IMR-90 (cell line): ENCODE results near the gene DNAJC17. TPM values are rescaled to one million over a fixed set of nuclear protein-coding genes. Genes with fewer than 3 reads are reported as not detected.

ENCODE experiments used
- ATAC-seq: fragments of 200-7000 bp; cut with Tn5 transposase; 2 replicates; pipeline ENCODE4 v1.9.1; 2020; ENCODE audit warnings: low read depth, mild to moderate bottlenecking, moderate library complexity
- BruUV-seq: library from RNA; stranded (reverse); fragments of 400-500 nt; replicated peaks from 2 replicates; lab custom pipeline; 2021; lab: Mats Ljungman, UMichigan
- CTCF ChIA-PET: fragments of 300-600 bp; formaldehyde crosslinking; extraction: SDS; loops from one replicate; lab custom pipeline; 2021; ENCODE audit warnings: antibody characterized with exemption; lab: Yijun Ruan, JAX
- POLR2A ChIA-PET: fragments of 300-600 bp; sonication (Branson Sonifier 250); formaldehyde crosslinking; loops from one replicate; lab custom pipeline; 2022; ENCODE audit warnings: antibody characterized with exemption; ENCODE audit not compliant: unreplicated experiment; lab: Charles Lee
- DNase-seq: peaks from one replicate; pipeline ENCODE4 v3.0.0; 2013
- H2AFZ ChIP-seq: replicated peaks from 2 replicates; pipeline ENCODE3; 2013; ENCODE audit warnings: low read length, mild to moderate bottlenecking; ENCODE audit not compliant: poor library complexity
- H2AK5ac ChIP-seq: 2 replicates; pipeline ENCODE4 v1.6.1; 2013; ENCODE audit warnings: low read depth, low read length, inconsistent platforms
- H2AK9ac ChIP-seq: replicated peaks from 2 replicates; pipeline ENCODE3; 2013; ENCODE audit warnings: mild to moderate bottlenecking, low read depth, low read length, moderate library complexity; ENCODE audit not compliant: poor library complexity
- H2BK120ac ChIP-seq: 2 replicates; pipeline ENCODE4 v1.6.1; 2013; ENCODE audit warnings: low read depth, low read length, inconsistent platforms
- H2BK15ac ChIP-seq: 3 replicates; pipeline ENCODE4 v1.6.1; 2013; ENCODE audit warnings: low read depth, low read length, inconsistent platforms
- H2BK20ac ChIP-seq: 2 replicates; pipeline ENCODE4 v1.6.1; 2013; ENCODE audit warnings: low read depth, mild to moderate bottlenecking, inconsistent platforms, low read length, moderate library complexity
- H2BK5ac ChIP-seq: 2 replicates; pipeline ENCODE4 v1.6.1; 2013; ENCODE audit warnings: mild to moderate bottlenecking, low read depth, low read length, inconsistent platforms; ENCODE audit not compliant: poor library complexity, severe bottlenecking
- H3K14ac ChIP-seq: replicated peaks from 2 replicates; pipeline ENCODE4 v1.6.1; 2013; ENCODE audit warnings: low read depth, low read length, inconsistent platforms
- H3K18ac ChIP-seq: 2 replicates; pipeline ENCODE4 v1.6.1; 2013; ENCODE audit warnings: low read depth, low read length, control low read depth
- H3K23ac ChIP-seq: 2 replicates; pipeline ENCODE4 v1.6.1; 2013; ENCODE audit warnings: low read depth, low read length, inconsistent platforms
- H3K27ac ChIP-seq: 2 replicates; pipeline ENCODE4 v1.5.1; 2013; ENCODE audit warnings: mild to moderate bottlenecking, control low read depth, low read length; ENCODE audit not compliant: insufficient read depth
- H3K27me3 ChIP-seq: 2 replicates; pipeline ENCODE4 v1.6.1; 2013; ENCODE audit warnings: low read length; ENCODE audit not compliant: control insufficient read depth, insufficient read depth
- H3K36me3 ChIP-seq: 2 replicates; pipeline ENCODE4 v1.6.1; 2013; ENCODE audit warnings: low read length, mixed read lengths; ENCODE audit not compliant: control insufficient read depth, insufficient read depth
- H3K4ac ChIP-seq: 2 replicates; pipeline ENCODE4 v1.6.1; 2013; ENCODE audit warnings: low read depth, low read length, inconsistent platforms
- H3K4me1 ChIP-seq: 2 replicates; pipeline ENCODE4 v1.6.1; 2013; ENCODE audit warnings: low read length, mixed read lengths; ENCODE audit not compliant: control insufficient read depth, insufficient read depth
- H3K4me2 ChIP-seq: 2 replicates; pipeline ENCODE4 v1.6.1; 2013; ENCODE audit warnings: low read depth, mild to moderate bottlenecking, control low read depth, low read length, moderate library complexity
- H3K4me3 ChIP-seq: 2 replicates; pipeline ENCODE4 v1.5.1; 2013; ENCODE audit warnings: low read depth, mild to moderate bottlenecking, control low read depth, low read length, moderate library complexity; ENCODE audit not compliant: insufficient read depth
- H3K56ac ChIP-seq: 2 replicates; pipeline ENCODE4 v1.6.1; 2013; ENCODE audit warnings: low read length, inconsistent platforms; ENCODE audit not compliant: insufficient read depth; ENCODE audit errors: extremely low read depth
- H3K79me1 ChIP-seq, 2 experiments: 2 replicates each; pipeline ENCODE4 v1.6.1; 2013; ENCODE audit warnings: low read length in 2 of 2, inconsistent platforms in 1 of 2, low read depth in 1 of 2
- H3K9ac ChIP-seq: 2 replicates; pipeline ENCODE4 v1.6.1; 2013; ENCODE audit warnings: low read depth, low read length, control low read depth
- H3K9me1 ChIP-seq: 2 replicates; pipeline ENCODE4 v1.6.1; 2013; ENCODE audit warnings: low read length, inconsistent platforms; ENCODE audit not compliant: insufficient read depth
- H3K9me3 ChIP-seq: 2 replicates; pipeline ENCODE4 v1.6.1; 2013; ENCODE audit warnings: low read length; ENCODE audit not compliant: control insufficient read depth, insufficient read depth
- H4K20me1 ChIP-seq: 2 replicates; pipeline ENCODE4 v1.6.1; 2013; ENCODE audit warnings: low read length, inconsistent platforms; ENCODE audit not compliant: insufficient read depth
- H4K5ac ChIP-seq: 2 replicates; pipeline ENCODE4 v1.6.1; 2013; ENCODE audit warnings: mild to moderate bottlenecking, low read depth, low read length, control low read depth
- H4K8ac ChIP-seq, 2 experiments: 2 replicates each; pipeline ENCODE4 v1.6.1; 2013; ENCODE audit warnings: low read depth in 2 of 2, low read length in 2 of 2, control low read depth in 1 of 2, inconsistent platforms in 1 of 2
- H4K91ac ChIP-seq: 2 replicates; pipeline ENCODE4 v1.6.1; 2013; ENCODE audit warnings: low read depth, low read length, inconsistent platforms; ENCODE audit not compliant: insufficient read depth
- BHLHE40 ChIP-seq: fragments of 150-350 bp; IDR thresholded peaks from 2 replicates; pipeline ENCODE4 v1.6.1; 2016; ENCODE audit warnings: mild to moderate bottlenecking, low read depth, low read length
- CEBPB ChIP-seq: IDR thresholded peaks from 2 replicates; pipeline ENCODE4 v1.6.1; 2012; ENCODE audit warnings: low read depth, low read length, improper control_type of control experiment
- CHD1 ChIP-seq: IDR thresholded peaks from 2 replicates; pipeline ENCODE4 v1.6.1; 2012; ENCODE audit warnings: low read depth, low read length, improper control_type of control experiment
- CTCF ChIP-seq: conservative IDR thresholded peaks from 2 replicates; pipeline ENCODE4 v1.5.1; 2012; ENCODE audit warnings: mild to moderate bottlenecking, low read depth, low read length, improper control_type of control experiment
- ELK1 ChIP-seq: fragments of 150-350 bp; IDR thresholded peaks from 2 replicates; pipeline ENCODE4 v1.6.1; 2016; ENCODE audit warnings: low read depth, mild to moderate bottlenecking, low read length, moderate library complexity, borderline replicate concordance
- FOS ChIP-seq: fragments of 150-350 bp; IDR thresholded peaks from 2 replicates; pipeline ENCODE4 v1.6.1; 2016; ENCODE audit warnings: low read depth, low read length
- MAFK ChIP-seq: IDR thresholded peaks from 2 replicates; pipeline ENCODE4 v1.6.1; 2012; ENCODE audit warnings: low read depth, low read length, improper control_type of control experiment
- MAZ ChIP-seq: IDR thresholded peaks from 2 replicates; pipeline ENCODE4 v1.6.1; 2012; ENCODE audit warnings: low read depth, mild to moderate bottlenecking, low read length, improper control_type of control experiment, moderate library complexity, borderline replicate concordance
- MXI1 ChIP-seq: IDR thresholded peaks from 2 replicates; pipeline ENCODE4 v1.6.1; 2012; ENCODE audit warnings: low read depth, mild to moderate bottlenecking, low read length, moderate library complexity, borderline replicate concordance
- NFE2L2 ChIP-seq: fragments of 150-350 bp; IDR thresholded peaks from 2 replicates; pipeline ENCODE4 v1.6.1; 2016; ENCODE audit warnings: low read depth, mild to moderate bottlenecking, low read length
- POLR2A ChIP-seq: IDR thresholded peaks from 2 replicates; pipeline ENCODE4 v1.6.1; 2012; ENCODE audit warnings: mild to moderate bottlenecking, low read depth, low read length
- RAD21 ChIP-seq: IDR thresholded peaks from 2 replicates; pipeline ENCODE4 v1.6.1; 2012; ENCODE audit warnings: low read length, improper control_type of control experiment
- RCOR1 ChIP-seq: IDR thresholded peaks from 2 replicates; pipeline ENCODE4 v1.6.1; 2012; ENCODE audit warnings: mild to moderate bottlenecking, low read length, improper control_type of control experiment; ENCODE audit not compliant: insufficient replicate concordance
- RFX5 ChIP-seq: IDR thresholded peaks from 2 replicates; pipeline ENCODE4 v1.8.0; 2012; ENCODE audit warnings: low read depth, mild to moderate bottlenecking, low read length, moderate library complexity
- SMC3 ChIP-seq: fragments of 150-350 bp; IDR thresholded peaks from 2 replicates; pipeline ENCODE4 v1.6.1; 2016; ENCODE audit warnings: low read depth, mild to moderate bottlenecking, antibody characterized with exemption, low read length, moderate library complexity
- USF2 ChIP-seq: fragments of 150-350 bp; IDR thresholded peaks from 2 replicates; pipeline ENCODE4 v1.6.1; 2017; ENCODE audit warnings: mild to moderate bottlenecking, antibody characterized with exemption, low read length, low read depth
- WGBS, 2 experiments: methylation state at CpG; one replicate each; pipeline versions ENCODE4 v1.1.5 to v1.1.7; 2013; ENCODE audit warnings: missing lambda C conversion rate in 2 of 2; ENCODE audit not compliant: insufficient read length in 1 of 2; ENCODE audit errors: extremely low coverage in 2 of 2; 5-methylcytosine and 5-hydroxymethylcytosine counted together
- dilution Hi-C: fragments of 300-500 bp; cut with HindIII; formaldehyde crosslinking; loops from one replicate; pipeline ENCODE4 v1.14.3; 2018; ENCODE audit warnings: low sequenced_read_pairs; ENCODE audit not compliant: unreplicated experiment
- in situ Hi-C: fragments of 300-500 bp; cut with MboI; formaldehyde crosslinking; loops from 3 replicates; pipeline ENCODE4 v1.14.3; 2019; ENCODE audit warnings: low sequenced_read_pairs, inconsistent platforms, mixed read lengths
- intact Hi-C: fragments of 100-400 bp; cut with micrococcal nuclease; formaldehyde crosslinking; loops from 2 replicates; pipeline ENCODE4 v1.10.0; 2022
- polyA plus RNA-seq, 3 experiments: library from polyadenylated mRNA; depleted of rRNA; stranded (reverse); fragments of >200 nt; gene quantifications; 2 replicates each; pipeline ENCODE4 v1.2.3, GENCODE V29; 2012; ENCODE audit warnings: low replicate concordance in 1 of 3
- total RNA-seq: library from RNA; depleted of rRNA; stranded (reverse); fragments of >200 nt; gene quantifications from 2 replicates; pipeline ENCODE4 v1.2.3, GENCODE V29; 2012

The DNAJC17 gene
- total and polyA plus RNA-seq, 2 of the 4 experiments (the other 2 are of a cell fraction), result 58.6 to 107 TPM

- no peak overlapping the region for H2BK20ac ChIP-seq
- H2AK5ac ChIP-seq, result no peak overlapping the region
- no peak overlapping the region for H4K8ac ChIP-seq
- H3K79me1 ChIP-seq, result no peaks in the 10 kb centered on the region
- peaks cover 5% of the 10 kb centered on the region; the same call in 1 of the 2 replicates for H4K20me1 ChIP-seq
- H3K9me1 ChIP-seq, result no peaks in the 10 kb centered on the region
- in situ Hi-C loops (no loop called here), dilution Hi-C loops (no loop called here), intact Hi-C loops (loop anchor here (1.0 kb wide), 1 partner anchor 37 kb away; the partner anchor contains the start of genes DNAJC17 and ZFYVE19)
- no peak overlapping the region for H3K56ac ChIP-seq
- peak; percentile 28; the same call in 1 of the 2 replicates for ATAC-seq
- H3K23ac ChIP-seq, result no peak overlapping the region
- no peak overlapping the region for H4K5ac ChIP-seq
- no peak overlapping the region for H3K27ac ChIP-seq
- no peak overlapping the region for H2BK5ac ChIP-seq
- H2AK9ac ChIP-seq, result peak overlapping the region; percentile 76
- CTCF ChIA-PET, result interaction anchor here (0.5 kb wide), 1 partner anchor 88 kb away, joined by 3 read pairs; no protein-coding TSS in a partner anchor
- POLR2A ChIA-PET, result no interaction called here
- peak overlapping the region; percentile 26 for H3K4me3 ChIP-seq
- 0 out of 2 replicates have a peak, but pooled peaks cover 3% of the 10 kb centered on the region for H3K4me1 ChIP-seq
- H3K18ac ChIP-seq, result no peak overlapping the region
- H2AFZ ChIP-seq, result peak overlapping the region; percentile 86
- no peak for TF ChIP-seq MAFK
- TF ChIP-seq POLR2A, result no peak
- no peak for TF ChIP-seq SMC3
- no peak for TF ChIP-seq RFX5
- no peak for TF ChIP-seq FOS
- TF ChIP-seq RAD21, result no peak
- TF ChIP-seq USF2, result no peak
- no peak for TF ChIP-seq ELK1
- TF ChIP-seq MXI1, result no peak
- no peak for TF ChIP-seq CHD1
- TF ChIP-seq BHLHE40, result no peak
- no peak for TF ChIP-seq CTCF
- TF ChIP-seq CEBPB, result no peak
- no peak for TF ChIP-seq NFE2L2
- TF ChIP-seq MAZ, result no peak
- no peak for TF ChIP-seq RCOR1
- no peak overlapping the region for H3K9ac ChIP-seq
- no peak overlapping the region for H3K4ac ChIP-seq
- no peak overlapping the region for H4K91ac ChIP-seq
- no peaks in the 10 kb centered on the region for H3K36me3 ChIP-seq
- no peak overlapping the region for H2BK15ac ChIP-seq
- peaks cover 38% of the 10 kb centered on the region for H3K27me3 ChIP-seq
- H3K4me2 ChIP-seq, result peak overlapping the region; percentile 66
- H3K14ac ChIP-seq, result no peak overlapping the region
- no peaks in the 10 kb centered on the region for H3K9me3 ChIP-seq
- BruUV-seq, result no TSS peak
- H2BK120ac ChIP-seq, result no peak overlapping the region
- DNase-seq, result no peak
- whole genome bisulfite sequencing, 2 experiments, result 0% methylated on average over 1 of the region's 28 CpGs; no CpG with 5 or more reads in 1 of the 2 experiments
These were observed 37.4 kb upstream of the DNAJC17 start for GRCh38 chr15:40844696-40845030.
